Motor neuron (in vitro differentiated cells): ENCODE data around the gene GALNT6. TPM values are rescaled to one million over a fixed set of nuclear protein-coding genes. Genes with fewer than 3 reads are reported as not detected.
"Not testable (repeated sequence)": the region's sequence is repeated elsewhere in the genome, so short reads cannot be mapped to it uniquely, and the experiment has no call there.

Experiments
- ATAC-seq, 8 experiments: fragments of 200-7000 bp; cut with Tn5 transposase; replicated peaks in 6 of 8; 2 replicates each; pipeline ENCODE4 v1.8.0; 2021; ENCODE audit warnings: mild to moderate bottlenecking in 8 of 8, moderate library complexity in 8 of 8
- H3K27ac ChIP-seq, 2 donors: fragments of 250-450 bp; sonication (Bioruptor Pico); 2 replicates each; pipeline ENCODE4 v1.9.0; 2021; ENCODE audit warnings: antibody characterized with exemption in 2 of 2, mild to moderate bottlenecking in 2 of 2, moderate library complexity in 1 of 2
- H3K4me1 ChIP-seq, 2 donors: fragments of 250-450 bp; sonication (Bioruptor Pico); replicated peaks in 1 of 2; 2 replicates each; pipeline ENCODE4 v1.6.1; 2021; ENCODE audit warnings: antibody characterized with exemption in 2 of 2, mild to moderate bottlenecking in 2 of 2, moderate library complexity in 1 of 2
- H3K4me3 ChIP-seq, 5 donors: fragments of 250-450 bp; sonication (Bioruptor Pico); 2 replicates each; pipeline ENCODE4 v1.9.0; 2021; ENCODE audit warnings: antibody characterized with exemption in 5 of 5, mild to moderate bottlenecking in 5 of 5, moderate library complexity in 4 of 5
- WGBS, 10 experiments: fragments of 450-650 bp; shearing (Covaris generic); methylation state at CpG; one replicate each; pipeline ENCODE4 v1.0.0; 2022; 5-methylcytosine and 5-hydroxymethylcytosine counted together
- in situ Hi-C, 9 experiments: fragments of 400-800 bp; cut with MboI; loops; one replicate each; pipeline ENCODE4 v1.15.0; 2021; ENCODE audit warnings: low sequenced_read_pairs in 9 of 9, low pct_unique_long_range_greater_than_20kb in 2 of 9; ENCODE audit not compliant: unreplicated experiment in 9 of 9
- total RNA-seq, 8 experiments: library from RNA; unstranded; fragments of 300-600 nt; gene quantifications; 2 replicates each; pipeline versions ENCODE4 v1.2.3 to v1.2.4, GENCODE V29; 2022

The GALNT6 gene
- total RNA-seq, 8 experiments from 2014 or later: 0.07 to 91.6 (median 50.3) TPM; not detected in 3

DNA sequence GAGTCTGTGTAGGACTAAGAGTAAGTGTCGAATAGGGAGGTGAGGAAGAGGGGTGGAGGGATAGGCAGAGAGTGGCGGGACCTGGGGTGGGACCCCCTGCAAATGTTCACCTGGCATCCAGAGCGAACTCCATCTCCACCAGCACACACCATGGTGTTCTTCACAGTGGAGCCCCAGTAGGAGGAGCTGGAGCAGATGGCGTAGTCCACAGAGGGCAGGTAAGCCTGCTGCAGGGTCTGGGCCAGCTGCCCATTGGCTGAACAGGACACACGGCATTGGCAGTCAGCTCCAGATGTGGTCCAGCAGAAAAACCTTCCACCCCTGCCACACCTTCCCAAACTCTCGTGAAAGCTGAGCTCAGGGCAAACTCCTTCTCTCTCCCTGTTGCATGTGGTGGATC lies 51.5 kb downstream of the GALNT6 start:
- WGBS, 10 experiments: 33 to 100% (median 100%) methylated on average over 1 to 3 of the region's 6 CpGs; no CpG with 5 or more reads in 3 of the 10 experiments
- no peak overlapping the region for H3K27ac ChIP-seq
- no peak overlapping the region for H3K4me3 ChIP-seq
- peaks cover 2 to 4% of the 10 kb centered on the region in 2 donors for H3K4me1 ChIP-seq
- in situ Hi-C loops: loop anchor here in 6 of 9 experiments (10.0 to 25.0 kb wide), 6 partner anchors 75 to 527 kb away; partner anchors contain the start of genes TMPRSS12 (in 2 of the 6), CSRNP2 (in 1 of the 6), LETMD1 (in 1 of the 6) and SLC11A2 (in 1 of the 6)
- ATAC-seq: no peak

DNA sequence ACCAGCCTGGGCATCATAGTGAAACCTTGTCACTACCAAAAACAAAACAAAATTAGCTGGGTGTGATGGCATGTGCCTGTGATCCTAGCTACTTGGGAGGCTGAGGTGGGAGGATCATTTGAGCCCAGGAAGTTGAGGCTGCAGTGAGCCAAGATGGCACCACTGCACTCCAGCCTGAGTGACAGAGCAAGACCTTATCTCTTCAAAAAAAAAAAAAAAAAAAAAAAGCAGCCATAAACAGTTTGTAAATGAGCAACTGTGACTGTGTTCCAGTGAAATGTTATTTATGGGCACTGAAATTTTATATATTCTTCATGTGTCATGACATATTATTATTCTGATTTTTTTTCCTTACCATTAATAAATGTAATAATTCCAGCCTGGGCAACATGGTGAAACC lies 53.9 kb downstream of the GALNT6 start:
- H3K4me1 ChIP-seq, ATAC-seq, H3K4me3 ChIP-seq, H3K27ac ChIP-seq: not testable (repeated sequence)
- in situ Hi-C loops: loop anchor here in 6 of 9 experiments (25.0 kb wide), 5 partner anchors 225 to 525 kb away; partner anchors contain the start of genes TMPRSS12 (in 2 of the 6), CSRNP2 (in 1 of the 6), LETMD1 (in 1 of the 6) and SLC11A2 (in 1 of the 6)

DNA sequence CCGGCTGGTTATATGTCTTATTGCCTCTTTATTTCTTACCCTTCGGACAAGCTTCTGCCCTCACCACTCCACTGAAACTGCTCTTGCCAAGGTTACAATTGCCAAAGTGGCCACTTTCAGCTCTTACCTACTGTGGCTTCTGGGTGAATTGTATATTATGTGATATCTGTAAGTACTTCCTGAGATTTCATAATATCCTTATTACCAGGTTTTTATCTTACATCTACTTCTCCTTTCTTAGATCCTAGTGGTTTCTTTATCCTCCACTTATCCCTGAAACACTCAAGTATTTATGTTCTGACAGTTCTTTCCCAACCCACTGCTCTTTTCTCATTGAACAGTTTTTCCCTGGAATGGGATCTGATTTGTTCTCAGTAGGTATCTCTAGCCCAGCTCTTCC lies 55.3 kb downstream of the GALNT6 start:
- in situ Hi-C loops: loop anchor here in 6 of 9 experiments (25.0 kb wide), 5 partner anchors 224 to 524 kb away; partner anchors contain the start of genes TMPRSS12 (in 2 of the 6), CSRNP2 (in 1 of the 6), LETMD1 (in 1 of the 6) and SLC11A2 (in 1 of the 6)
- ATAC-seq: no peak
- 67 to 100% (median 94%) methylated on average over 1 to 2 of the region's 2 CpGs; no CpG with 5 or more reads in 5 of the 10 experiments for WGBS, 10 experiments
- H3K27ac ChIP-seq: no peak overlapping the region
- H3K4me1 ChIP-seq: peaks cover 0 to under 1% of the 10 kb centered on the region in 2 donors
- no peak overlapping the region for H3K4me3 ChIP-seq

DNA sequence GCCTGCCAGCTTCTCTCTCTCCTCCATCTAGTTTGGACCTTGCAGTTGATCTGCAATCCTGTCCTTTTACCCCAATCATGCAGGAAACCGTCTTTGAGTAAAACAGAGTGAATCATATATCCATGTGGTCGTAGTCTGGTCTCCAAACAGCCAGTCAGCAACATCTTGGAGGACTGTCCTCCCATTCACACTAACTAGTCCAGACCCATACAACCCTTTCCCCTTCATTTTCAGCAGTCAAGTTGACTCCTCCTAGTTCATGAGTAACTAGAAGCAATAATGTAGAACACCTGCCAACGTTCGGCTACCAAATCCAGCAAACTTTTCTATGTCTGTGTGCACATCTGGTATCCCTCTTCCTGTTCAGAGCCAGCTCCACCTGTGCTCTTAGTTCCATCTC lies 56.4 kb downstream of the GALNT6 start:
- H3K27ac ChIP-seq: no peak overlapping the region
- H3K4me1 ChIP-seq: no peaks in the 10 kb centered on the region
- 70 to 100% (median 83%) methylated on average over 1 to 3 of the region's 4 CpGs; no CpG with 5 or more reads in 5 of the 10 experiments for WGBS, 10 experiments
- in situ Hi-C loops: loop anchor here in 6 of 9 experiments (25.0 kb wide), 5 partner anchors 222 to 522 kb away; partner anchors contain the start of genes TMPRSS12 (in 2 of the 6), CSRNP2 (in 1 of the 6), LETMD1 (in 1 of the 6) and SLC11A2 (in 1 of the 6)
- ATAC-seq: no peak
- H3K4me3 ChIP-seq: no peak overlapping the region

DNA sequence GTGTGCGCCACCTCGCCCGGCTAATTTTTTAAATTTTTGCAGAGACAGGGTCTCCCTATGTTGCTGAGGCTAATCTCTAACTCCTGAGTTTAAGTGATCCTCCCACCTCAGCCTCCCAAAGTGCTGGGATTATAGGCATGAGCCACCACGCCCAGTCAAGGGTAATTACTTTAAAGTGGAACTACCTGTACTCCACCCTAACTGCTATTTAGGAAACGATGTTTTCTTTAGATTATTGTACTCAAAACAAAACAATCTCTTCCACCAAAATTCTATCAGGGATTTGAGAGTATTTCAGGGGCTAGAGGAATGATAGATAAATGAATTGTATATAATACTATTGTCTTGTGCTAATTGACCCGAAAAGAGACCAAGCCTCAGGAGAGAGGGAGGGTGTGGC lies 57.7 kb downstream of the GALNT6 start:
- in situ Hi-C loops: loop anchor here in 6 of 9 experiments (25.0 kb wide), 5 partner anchors 221 to 521 kb away; partner anchors contain the start of genes TMPRSS12 (in 2 of the 6), CSRNP2 (in 1 of the 6), LETMD1 (in 1 of the 6) and SLC11A2 (in 1 of the 6)
- WGBS, 10 experiments: 33 to 92% (median 61%) methylated on average over 2 to 5 of the region's 6 CpGs; no CpG with 5 or more reads in 2 of the 10 experiments
- H3K27ac ChIP-seq: no peak overlapping the region

DNA sequence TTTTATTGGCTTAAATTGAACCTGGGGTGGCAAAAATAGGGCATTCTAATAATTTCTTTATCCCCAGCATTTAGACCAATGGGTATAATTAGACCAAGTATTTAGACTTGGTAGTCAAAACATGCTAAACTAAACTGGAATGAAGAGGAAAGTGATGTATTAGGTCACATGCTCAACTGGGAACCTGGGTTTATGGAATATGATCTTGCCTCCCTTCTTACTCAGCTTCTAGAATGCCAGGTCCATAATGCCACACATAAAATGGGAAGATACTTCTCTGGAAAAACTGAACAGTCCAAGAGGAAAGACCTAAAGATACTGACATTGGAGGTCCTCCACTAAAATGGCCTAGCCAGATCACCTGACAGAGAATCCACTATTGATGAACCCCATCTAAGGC lies 61.0 kb downstream of the GALNT6 start:
- no peak for ATAC-seq
- Histone ChIP-seq H3K4me1 (no peaks in the 10 kb centered on the region), H3K27ac (no peak overlapping the region), H3K4me3 (no peak overlapping the region)
- in situ Hi-C loops: loop anchor here in 6 of 9 experiments (25.0 kb wide), 5 partner anchors 218 to 518 kb away; partner anchors contain the start of genes TMPRSS12 (in 2 of the 6), CSRNP2 (in 1 of the 6), LETMD1 (in 1 of the 6) and SLC11A2 (in 1 of the 6)

More for the DNA sequence above, 57.7 kb downstream of the GALNT6 start:
- ATAC-seq: no peak
- Histone ChIP-seq H3K4me3 (no peak overlapping the region), H3K4me1 (no peaks in the 10 kb centered on the region)

DNA sequence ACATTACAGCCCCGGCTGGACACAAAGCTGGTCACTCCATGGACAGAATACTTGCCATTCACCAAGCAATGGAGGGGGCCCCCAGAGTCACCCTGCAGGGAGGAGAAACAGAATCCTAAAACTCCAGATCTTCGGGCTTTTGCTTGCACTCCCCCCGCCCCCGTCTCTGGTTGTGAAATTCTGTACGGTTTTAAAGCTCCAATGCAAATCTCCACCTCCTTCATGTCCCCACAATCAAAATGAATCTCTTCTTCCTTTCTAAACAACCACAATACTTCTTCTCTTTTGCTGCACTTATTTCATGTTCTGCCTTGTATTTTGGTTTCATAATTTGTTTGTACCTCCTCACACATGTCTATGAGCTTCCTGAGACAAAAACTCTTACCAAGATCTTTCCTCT lies 61.5 kb downstream of the GALNT6 start:
- in situ Hi-C loops: loop anchor here in 6 of 9 experiments (10.0 to 25.0 kb wide), 6 partner anchors 55 to 517 kb away; partner anchors contain the start of genes TMPRSS12 (in 2 of the 6), CSRNP2 (in 1 of the 6), LETMD1 (in 1 of the 6) and SLC11A2 (in 1 of the 6)
- H3K4me3 ChIP-seq: no peak overlapping the region
- WGBS, 10 experiments: 17 to 100% (median 77%) methylated on average over 1 to 4 of the region's 5 CpGs; no CpG with 5 or more reads in 2 of the 10 experiments
- ATAC-seq: no peak
- H3K27ac ChIP-seq: no peak overlapping the region
- no peaks in the 10 kb centered on the region for H3K4me1 ChIP-seq

DNA sequence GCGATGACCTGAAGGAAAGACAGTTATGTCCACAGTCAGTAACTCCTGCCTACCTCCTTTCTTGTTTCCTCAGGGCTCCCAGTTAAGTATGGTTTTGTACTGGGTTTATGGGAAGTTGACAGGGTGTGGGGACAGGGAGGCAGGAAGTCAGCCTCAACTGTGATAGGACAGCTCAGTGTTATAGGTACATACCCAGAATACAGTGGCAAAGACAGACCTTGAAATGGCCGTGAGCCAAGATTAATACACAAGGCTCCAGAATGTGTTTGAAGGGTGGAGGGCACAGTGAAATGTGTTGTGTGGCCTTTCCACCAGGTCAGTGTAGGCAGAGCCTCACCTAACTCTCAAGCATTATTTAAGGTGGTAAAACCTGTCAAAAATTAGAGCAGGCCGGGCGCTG lies 62.6 kb downstream of the GALNT6 start:
- Histone ChIP-seq H3K4me3 (no peak overlapping the region), H3K27ac (no peak overlapping the region), H3K4me1 (no peaks in the 10 kb centered on the region)
- in situ Hi-C loops: loop anchor here in 6 of 9 experiments (10.0 to 25.0 kb wide), 6 partner anchors 54 to 516 kb away; partner anchors contain the start of genes TMPRSS12 (in 2 of the 6), CSRNP2 (in 1 of the 6), LETMD1 (in 1 of the 6) and SLC11A2 (in 1 of the 6)
- 70 to 100% (median 88%) methylated on average over 1 to 3 of the region's 4 CpGs; no CpG with 5 or more reads in 4 of the 10 experiments for WGBS, 10 experiments
- ATAC-seq: no peak

DNA sequence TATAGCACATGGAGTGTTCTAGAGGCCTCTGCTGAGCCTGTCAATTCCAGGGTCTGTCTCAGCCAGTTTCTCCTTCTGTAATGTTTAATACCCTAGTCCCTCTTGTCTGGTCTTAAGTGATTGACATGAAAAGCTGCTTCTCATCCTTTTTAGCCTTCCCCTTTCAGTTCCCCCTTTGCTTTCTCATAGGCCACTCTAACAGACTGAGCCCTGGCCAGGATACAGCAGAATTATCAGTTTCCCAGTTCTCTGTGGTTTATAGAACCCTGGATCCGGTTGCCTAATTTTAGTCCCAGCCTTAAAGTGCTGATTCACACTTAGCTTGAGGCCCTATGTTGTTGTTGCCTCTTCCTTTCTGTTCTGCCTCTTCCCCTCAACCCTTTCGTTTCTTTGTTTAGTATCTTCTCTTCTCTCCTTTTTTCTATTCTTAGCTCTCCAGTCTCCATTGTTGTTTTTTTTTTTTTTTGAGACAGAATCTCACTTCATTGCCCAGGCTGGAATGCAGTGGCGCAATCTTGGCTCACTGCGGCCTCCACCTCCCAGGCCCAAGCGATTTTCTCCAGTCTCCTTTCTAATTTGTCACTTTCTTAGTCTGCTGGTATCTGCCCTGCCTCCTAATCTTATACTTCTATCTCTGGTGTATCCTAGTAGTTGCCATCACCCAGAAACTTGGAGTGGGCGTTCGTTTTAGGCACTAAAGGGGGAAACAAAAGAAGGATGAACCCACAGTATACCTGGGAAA lies 64.3 kb downstream of the GALNT6 start:
- Histone ChIP-seq H3K27ac (no peak overlapping the region), H3K4me3 (no peak overlapping the region), H3K4me1 (no peaks in the 10 kb centered on the region)
- in situ Hi-C loops: loop anchor here in 6 of 9 experiments (10.0 to 25.0 kb wide), 6 partner anchors 52 to 515 kb away; partner anchors contain the start of genes TMPRSS12 (in 2 of the 6), CSRNP2 (in 1 of the 6), LETMD1 (in 1 of the 6) and SLC11A2 (in 1 of the 6)
- peak in 5 of 8 experiments; percentile 10 to 90 (median 37) for ATAC-seq
- 44 to 100% (median 72%) methylated on average over 1 to 7 of the region's 7 CpGs for WGBS, 10 experiments

DNA sequence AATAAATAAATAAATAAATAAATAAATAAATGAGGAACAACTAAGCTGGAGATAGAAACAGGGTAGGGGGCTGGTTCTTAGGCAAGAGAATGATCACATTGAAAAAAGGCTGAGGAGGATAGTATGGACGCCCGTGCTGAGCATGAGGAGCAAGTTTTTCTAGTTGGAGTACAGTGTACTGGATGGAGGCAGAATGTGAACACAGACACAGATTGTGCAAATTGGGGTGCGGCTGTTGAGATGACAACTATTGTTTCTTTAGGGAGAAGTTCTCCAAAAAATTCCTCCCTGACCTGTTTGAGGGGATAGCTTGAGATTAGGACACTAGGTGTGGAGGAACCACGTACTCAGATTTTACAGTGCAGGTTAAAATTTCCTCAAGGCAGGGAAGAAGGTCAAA lies 66.3 kb downstream of the GALNT6 start:
- Histone ChIP-seq H3K4me3 (no peak overlapping the region), H3K27ac (no peak overlapping the region), H3K4me1 (no peaks in the 10 kb centered on the region)
- 68 to 100% (median 93%) methylated on average over 2 to 4 of the region's 4 CpGs; no CpG with 5 or more reads in 2 of the 10 experiments for WGBS, 10 experiments
- no peak for ATAC-seq
- in situ Hi-C loops: loop anchor here in 6 of 9 experiments (10.0 to 25.0 kb wide), 6 partner anchors 50 to 513 kb away; partner anchors contain the start of genes TMPRSS12 (in 2 of the 6), CSRNP2 (in 1 of the 6), LETMD1 (in 1 of the 6) and SLC11A2 (in 1 of the 6)

DNA sequence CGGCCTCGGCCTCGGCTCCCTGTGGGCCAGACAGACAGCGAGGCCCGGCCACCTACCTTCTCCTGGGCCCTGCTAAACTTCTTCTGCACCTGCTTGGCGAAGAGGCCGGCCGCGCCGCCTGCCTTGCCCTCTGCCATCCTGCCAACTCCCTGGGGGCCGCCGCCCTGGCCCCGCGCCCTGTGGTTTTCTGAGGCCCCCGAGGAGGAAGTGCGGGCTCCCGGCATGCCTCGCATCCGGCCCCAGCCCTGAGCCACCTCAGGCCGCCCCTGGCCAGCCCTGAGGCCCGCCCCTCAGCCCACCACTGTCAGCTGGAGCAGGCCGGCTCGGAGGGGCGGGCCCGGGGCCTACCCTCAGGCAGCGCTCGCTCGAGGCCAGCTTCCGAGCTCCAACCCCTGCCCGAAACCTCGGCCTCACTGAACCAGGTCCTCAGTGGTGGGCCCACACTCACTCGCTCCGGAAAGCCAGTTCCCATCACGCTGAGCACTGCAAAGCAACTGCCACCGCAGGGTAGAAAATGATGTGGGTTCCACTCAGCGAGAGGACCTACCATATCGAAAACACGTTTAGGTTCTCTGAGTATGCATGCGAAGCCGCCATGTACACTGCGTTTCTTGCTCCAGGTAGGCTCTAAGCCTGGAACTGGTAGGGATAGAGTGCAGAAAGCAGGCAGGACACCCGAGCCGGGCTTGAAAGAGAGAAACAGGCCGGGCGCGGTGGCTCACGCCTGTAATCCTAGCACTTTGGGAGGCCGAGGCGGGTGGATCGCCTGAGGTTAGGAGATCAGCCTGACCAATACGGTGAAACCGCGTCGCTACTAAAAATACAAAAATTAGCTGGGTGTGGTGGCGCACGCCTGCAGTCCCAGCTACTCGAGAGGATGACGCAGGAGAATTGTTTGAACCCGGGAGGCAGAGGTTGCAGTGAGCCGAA lies 67.0 kb downstream of the GALNT6 start, which contains the start of gene BIN2:
BIN2 (minus strand) TSS at position 209 of the 930 bp plus-strand sequence; CDS start at position 137, 72 bp downstream.
- WGBS, 10 experiments: 93 to 100% (median 95%) methylated on average over 3 to 18 of the region's 60 CpGs; no CpG with 5 or more reads in 3 of the 10 experiments
- in situ Hi-C loops: loop anchor here in 1 of 9 experiments (10.0 kb wide), 1 partner anchor 49 kb away; the partner anchor contains the start of gene SMAGP
- Histone ChIP-seq H3K4me1 (no peaks in the 10 kb centered on the region), H3K4me3 (no peak within 1 kb of the TSS), H3K27ac (no peak within 1 kb of the TSS)
- no peak for ATAC-seq
